GM12878 (cell line): Measurements from ENCODE around the gene FERMT1. TPM values are rescaled to one million over a fixed set of nuclear protein-coding genes. Genes with fewer than 3 reads are reported as not detected.

ENCODE experiments used
- ATAC-seq: fragments of 200-7000 bp; cut with Tn5 transposase; 3 replicates; pipeline ENCODE4 v1.9.1; 2020; ENCODE audit warnings: mild to moderate bottlenecking, moderate library complexity
- BruUV-seq: library from RNA; stranded (reverse); fragments of 400-500 nt; replicated peaks from 2 replicates; lab custom pipeline; 2021; lab: Mats Ljungman, UMichigan
- CTCF ChIA-PET: fragments of 300-600 bp; sonication (Branson Sonifier 250); formaldehyde crosslinking; extraction: SDS; loops from one replicate; lab custom pipeline; 2021; ENCODE audit warnings: inconsistent platforms; lab: Yijun Ruan, JAX
- POLR2A ChIA-PET: fragments of 350-600 bp; formaldehyde crosslinking; extraction: SDS; loops from one replicate; lab custom pipeline; 2021; ENCODE audit warnings: inconsistent platforms; lab: Charles Lee
- RAD21 ChIA-PET: fragments of 300-600 bp; sonication (Branson Sonifier 250); formaldehyde crosslinking; loops from one replicate; lab custom pipeline; 2023; ENCODE audit warnings: antibody characterized with exemption; ENCODE audit not compliant: unreplicated experiment; lab: Charles Lee
- SMC1A ChIA-PET: fragments of 300-600 bp; sonication (Branson Sonifier 250); formaldehyde crosslinking; loops from one replicate; lab custom pipeline; 2023; ENCODE audit not compliant: unreplicated experiment, uncharacterized antibody; lab: Charles Lee
- DNase-seq: peaks from one replicate; pipeline ENCODE4 v3.0.0-alpha.2; 2011; ENCODE audit warnings: low read depth, low spot score
- FAIRE-seq: peaks from 3 replicates; lab custom pipeline; 2011; peaks lifted over from hg19 to GRCh38; lab: Jason Lieb, UNC
- H2AFZ ChIP-seq: 2 replicates; pipeline ENCODE4 v1.6.0; 2011; ENCODE audit warnings: low read depth, low read length, control low read depth; ENCODE audit not compliant: control insufficient read depth
- H3K27ac ChIP-seq: 2 replicates; pipeline ENCODE4 v1.5.1; 2011; ENCODE audit warnings: control low read depth; ENCODE audit not compliant: control insufficient read depth, insufficient read depth
- H3K27me3 ChIP-seq, 2 experiments: replicated peaks in 1 of 2; 2 replicates each; pipeline versions ENCODE4 v1.6.0 to v1.6.1; 2011; ENCODE audit warnings: low read length in 1 of 2; ENCODE audit not compliant: control insufficient read depth in 2 of 2, insufficient read depth in 2 of 2
- H3K36me3 ChIP-seq, 2 experiments: 2 replicates each; pipeline ENCODE4 v1.5.1; 2011; ENCODE audit warnings: low read length in 1 of 2; ENCODE audit not compliant: control insufficient read depth in 2 of 2, insufficient read depth in 2 of 2
- H3K4me1 ChIP-seq: 2 replicates; pipeline ENCODE4 v1.6.1; 2011; ENCODE audit warnings: mild to moderate bottlenecking, low read length, moderate library complexity, mixed read lengths; ENCODE audit not compliant: control insufficient read depth, insufficient read depth
- H3K4me2 ChIP-seq: 2 replicates; pipeline ENCODE4 v1.6.0; 2011; ENCODE audit warnings: control low read depth; ENCODE audit not compliant: control insufficient read depth, insufficient read depth
- H3K4me3 ChIP-seq: fragments of 200-600 bp; sonication (generic); 2 replicates; pipeline ENCODE4 v1.5.1; 2016
- H3K79me2 ChIP-seq: 2 replicates; pipeline ENCODE4 v1.6.0; 2011; ENCODE audit warnings: low read length; ENCODE audit not compliant: control insufficient read depth, insufficient read depth
- H3K9ac ChIP-seq: 2 replicates; pipeline ENCODE4 v1.8.0; 2011; ENCODE audit warnings: low read length, control low read depth, mixed read lengths; ENCODE audit not compliant: control insufficient read depth, insufficient read depth
- H3K9me3 ChIP-seq: replicated peaks from 3 replicates; pipeline ENCODE4 v1.5.1; 2011; ENCODE audit warnings: mild to moderate bottlenecking, low read length; ENCODE audit not compliant: control insufficient read depth, insufficient read depth
- H4K20me1 ChIP-seq: 2 replicates; pipeline ENCODE4 v1.6.0; 2011; ENCODE audit not compliant: control insufficient read depth, insufficient read depth
- CTCF ChIP-seq, 3 experiments: IDR thresholded peaks in 2 of 3; conservative IDR thresholded peaks in 1 of 3; 2 replicates each; pipeline ENCODE4 v1.5.1; 2011; ENCODE audit warnings: low read depth in 3 of 3, low read length in 3 of 3, mild to moderate bottlenecking in 3 of 3, control low read depth in 2 of 3, moderate library complexity in 2 of 3, inconsistent platforms in 1 of 3, mixed read lengths in 1 of 3; ENCODE audit not compliant: control insufficient read depth in 2 of 3, insufficient read depth in 1 of 3; ENCODE audit errors: extremely low read depth in 1 of 3
- FOS ChIP-seq: IDR thresholded peaks from 3 replicates; pipeline ENCODE4 v1.6.1; 2011; ENCODE audit warnings: borderline replicate concordance; ENCODE audit not compliant: insufficient read length; ENCODE audit errors: extremely low read depth
- GABPA ChIP-seq: IDR thresholded peaks from 2 replicates; pipeline ENCODE4 v1.6.1; 2014; ENCODE audit warnings: antibody characterized with exemption, low read depth, mild to moderate bottlenecking, inconsistent platforms
- GATAD2B ChIP-seq: fragments of 450-650 bp; conservative IDR thresholded peaks from 2 replicates; pipeline ENCODE4 v1.6.1; 2017; ENCODE audit warnings: low read depth, mild to moderate bottlenecking, moderate library complexity
- NBN ChIP-seq: fragments of 450-650 bp; IDR thresholded peaks from 2 replicates; pipeline ENCODE4 v1.6.1; 2016
- NFYB ChIP-seq: IDR thresholded peaks from 2 replicates; pipeline ENCODE4 v1.6.1; 2011; ENCODE audit warnings: low read depth, mild to moderate bottlenecking, low read length, improper control_type of control experiment, moderate library complexity; ENCODE audit not compliant: insufficient read depth
- NRF1 ChIP-seq: conservative IDR thresholded peaks from 2 replicates; pipeline ENCODE4 v1.6.1; 2011; ENCODE audit warnings: mild to moderate bottlenecking, low read depth, low read length, improper control_type of control experiment
- RAD21 ChIP-seq: IDR thresholded peaks from 2 replicates; pipeline ENCODE4 v1.6.1; 2011; ENCODE audit warnings: mild to moderate bottlenecking, low read depth, low read length, moderate library complexity; ENCODE audit not compliant: insufficient read depth
- SKIL ChIP-seq: fragments of 450-650 bp; IDR thresholded peaks from 2 replicates; pipeline ENCODE4 v1.6.1; 2017; ENCODE audit warnings: mild to moderate bottlenecking, low read depth, inconsistent platforms; ENCODE audit not compliant: poor library complexity, severe bottlenecking
- SMC3 ChIP-seq: IDR thresholded peaks from 2 replicates; pipeline ENCODE4 v1.6.1; 2011; ENCODE audit warnings: low read length, improper control_type of control experiment, borderline replicate concordance
- TCF3 ChIP-seq: IDR thresholded peaks from 2 replicates; pipeline ENCODE4 v1.6.1; 2012; ENCODE audit warnings: low read depth, mild to moderate bottlenecking, low read length, borderline replicate concordance; ENCODE audit not compliant: insufficient read depth
- ZBED1 ChIP-seq: IDR thresholded peaks from 2 replicates; pipeline ENCODE4 v1.6.1; 2016; ENCODE audit warnings: borderline replicate concordance
- ZBTB40 ChIP-seq: fragments of 450-650 bp; IDR thresholded peaks from 2 replicates; pipeline ENCODE4 v1.6.1; 2016; ENCODE audit warnings: mild to moderate bottlenecking, moderate library complexity, borderline replicate concordance
- WGBS: methylation state at CpG from one replicate; pipeline ENCODE4 v1.1.6; 2016; ENCODE audit warnings: low lambda C conversion rate; ENCODE audit not compliant: insufficient replicate concordance, insufficient coverage; ENCODE audit errors: missing lambda C conversion rate; 5-methylcytosine and 5-hydroxymethylcytosine counted together
- in situ Hi-C: fragments of 300-500 bp; cut with MboI; formaldehyde crosslinking; loops from 9 replicates; pipeline ENCODE4 v1.14.3; 2018; ENCODE audit warnings: mixed read lengths
- intact Hi-C: fragments of 100-400 bp; cut with micrococcal nuclease; formaldehyde crosslinking; loops from one replicate; pipeline ENCODE4 v1.14.2; 2022; ENCODE audit not compliant: unreplicated experiment
- polyA plus RNA-seq, 11 experiments: library from polyadenylated mRNA; depleted of rRNA in 4 of 11; unstranded in 6 of 11; stranded (reverse) in 5 of 11; fragments of >200 nt; fragmentation: Nextera tagmentation in 4 of 11; fragmentation: Illumina TruSeq in 1 of 11; extraction: Ambion mirVana in 4 of 11; extraction: Trizol in 1 of 11; gene quantifications; 1 replicate in 1 of 11; 2 replicates in 10 of 11; pipeline versions ENCODE4 v1.2.1 to v1.2.3, GENCODE V29; 2011 to 2016; ENCODE audit warnings: inconsistent platforms in 2 of 11, missing spikeins in 2 of 11, low read depth in 1 of 11
- total RNA-seq, 4 experiments: library from RNA; depleted of rRNA in 3 of 4; stranded (reverse); fragments of >200 nt in 3 of 4; fragmentation: Illumina TruSeq in 1 of 4; extraction: Trizol in 1 of 4; gene quantifications; 2 replicates each; pipeline versions ENCODE4 v1.2.1 to v1.2.3, GENCODE V29; 2013 to 2021

FERMT1 gene
- total and polyA plus RNA-seq, 10 of the 15 experiments (the other 5 are each of a cell fraction or from before 2014, with no cell fraction given): 0.04 to 3.1 (median 0.45) TPM

GRCh38 chr20:6142348-6142993 lies 19.6 kb upstream of the FERMT1 start:
- 2% methylated on average over 10 of the region's 10 CpGs for WGBS
- no peaks in the 10 kb centered on the region for H3K36me3 ChIP-seq
- DNase-seq (peak; percentile 9), FAIRE-seq (peak; percentile 97), ATAC-seq (peak; percentile 91)
- in situ Hi-C loops (loop anchor here (10.0 kb wide), 2 partner anchors 1142 to 1232 kb away; no protein-coding TSS in a partner anchor), intact Hi-C loops (loop anchor here (2.0 to 5.0 kb wide), 3 partner anchors 625 to 1235 kb away; partner anchors contain the start of gene BMP2)
- no peak overlapping the region for H2AFZ ChIP-seq
- H3K4me3 ChIP-seq: no peak overlapping the region
- CTCF ChIA-PET: interaction anchor here (0.6 to 1.1 kb wide), 3 partner anchors 158 to 1379 kb away, joined by 3 read pairs; no protein-coding TSS in a partner anchor
- TF ChIP-seq TCF3: no peak
- TF ChIP-seq CTCF (IDR thresholded peaks at IDR 0.05 in 2 of 3, conservative IDR thresholded peaks at IDR 0.05 in 1 of 3; ENCODE audit: control insufficient read depth in 2 of 3, extremely low read depth in 1 of 3, insufficient read depth in 1 of 3, low read depth in 3 of 3, low read length in 3 of 3): peak; percentile 71 to 84 (median 76); a peak in 5 of 6 replicates
- no peak for TF ChIP-seq NRF1
- TF ChIP-seq NBN: no peak
- TF ChIP-seq GATAD2B: no peak
- TF ChIP-seq NFYB: no peak
- no peak for TF ChIP-seq SKIL
- TF ChIP-seq FOS: no peak
- peak; percentile 63 for TF ChIP-seq SMC3
- no peak for TF ChIP-seq GABPA
- no peak for TF ChIP-seq ZBED1
- TF ChIP-seq RAD21: peak; percentile 68
- no peak for TF ChIP-seq ZBTB40
- no peak overlapping the region for H3K4me2 ChIP-seq
- RAD21 ChIA-PET: no interaction called here
- SMC1A ChIA-PET: interaction anchor here (1.1 kb wide), 1 partner anchor 15 kb away, joined by 3 read pairs; no protein-coding TSS in a partner anchor
- no peaks in the 10 kb centered on the region for H3K4me1 ChIP-seq
- H3K27me3 ChIP-seq: no peaks in the 10 kb centered on the region
- H4K20me1 ChIP-seq: no peaks in the 10 kb centered on the region
- POLR2A ChIA-PET: no interaction called here
- no peak overlapping the region for H3K9ac ChIP-seq
- BruUV-seq: no TSS peak
- no peaks in the 10 kb centered on the region for H3K9me3 ChIP-seq
- H3K27ac ChIP-seq: no peak overlapping the region
- H3K79me2 ChIP-seq: no peaks in the 10 kb centered on the region
